HG03439 (cell line): Measurements from ENCODE around the gene AFF3.

Experiments used
- ATAC-seq: cut with Tn5 transposase; IDR thresholded peaks from one replicate; pipeline ENCODE4 v1.9.1; 2021; ENCODE audit warnings: mild to moderate bottlenecking, moderate library complexity; ENCODE audit not compliant: unreplicated experiment

AFF3 gene

GRCh38 chr2:99621774-99622173 lies 520.6 kb downstream of the AFF3 start:
- no peak for ATAC-seq

DNA sequence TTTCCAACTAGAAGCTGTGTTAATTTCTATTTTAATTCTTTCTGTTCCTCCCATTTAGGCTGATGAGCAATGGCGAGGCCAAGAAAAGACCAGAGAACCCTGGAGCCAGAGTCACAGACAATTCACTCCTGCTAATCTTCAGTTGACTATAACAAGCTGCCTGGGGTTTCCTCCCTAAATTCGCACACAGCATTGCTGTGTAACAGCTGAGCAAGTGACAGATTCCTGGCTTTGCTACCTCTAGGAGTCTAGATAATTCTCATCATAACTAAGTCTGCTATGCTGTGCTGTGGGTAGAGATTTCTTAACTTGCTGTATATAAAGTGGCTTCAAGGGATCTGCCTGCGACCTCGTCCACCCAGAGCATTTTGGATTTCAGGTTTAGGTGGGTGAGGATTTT lies 521.3 kb downstream of the AFF3 start:
- ATAC-seq = no peak

DNA sequence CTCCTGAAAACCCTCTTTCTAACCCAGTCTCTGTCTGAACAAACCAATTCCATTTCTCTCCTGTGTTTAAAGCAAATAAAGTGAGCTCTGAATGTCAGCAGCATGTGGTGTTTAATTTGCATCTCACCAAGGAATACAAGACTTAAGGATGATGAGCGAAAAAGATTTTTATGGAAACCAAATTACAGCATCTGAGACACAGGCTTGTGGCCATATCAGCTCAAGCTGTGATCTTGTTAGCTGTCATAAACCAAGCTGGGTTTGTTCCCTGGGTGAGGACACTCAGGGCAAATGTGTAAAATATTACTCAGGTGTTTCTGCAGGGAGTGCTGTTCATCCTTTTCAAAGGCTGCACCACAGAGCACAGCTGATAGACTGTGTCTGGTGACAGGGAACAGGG lies 523.2 kb downstream of the AFF3 start:
- no peak for ATAC-seq

DNA sequence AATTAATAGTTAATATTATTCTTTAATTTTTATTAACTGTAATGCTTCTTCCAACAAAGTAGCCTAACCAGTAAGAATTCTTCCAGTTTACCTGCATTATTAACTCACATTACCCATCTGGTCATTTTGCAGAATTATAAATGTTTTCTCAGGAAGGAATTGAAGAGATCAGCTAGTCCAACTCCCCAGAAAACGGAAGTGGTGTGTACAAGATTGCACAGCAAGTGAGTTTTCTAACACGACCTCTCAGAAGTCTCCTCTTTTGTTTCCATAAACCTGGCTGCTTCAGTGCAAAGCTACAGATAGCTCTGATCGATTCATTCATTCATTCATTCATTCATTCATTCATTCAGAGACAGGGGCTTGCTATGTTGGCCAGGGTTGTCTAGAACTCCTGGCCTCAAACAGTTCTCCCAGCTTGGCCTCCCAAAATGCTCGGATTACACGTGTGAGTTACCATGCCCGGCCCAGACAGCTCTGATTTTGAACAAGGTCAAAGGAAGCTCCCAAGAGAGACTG lies 523.8 kb downstream of the AFF3 start:
- ATAC-seq = no peak

DNA sequence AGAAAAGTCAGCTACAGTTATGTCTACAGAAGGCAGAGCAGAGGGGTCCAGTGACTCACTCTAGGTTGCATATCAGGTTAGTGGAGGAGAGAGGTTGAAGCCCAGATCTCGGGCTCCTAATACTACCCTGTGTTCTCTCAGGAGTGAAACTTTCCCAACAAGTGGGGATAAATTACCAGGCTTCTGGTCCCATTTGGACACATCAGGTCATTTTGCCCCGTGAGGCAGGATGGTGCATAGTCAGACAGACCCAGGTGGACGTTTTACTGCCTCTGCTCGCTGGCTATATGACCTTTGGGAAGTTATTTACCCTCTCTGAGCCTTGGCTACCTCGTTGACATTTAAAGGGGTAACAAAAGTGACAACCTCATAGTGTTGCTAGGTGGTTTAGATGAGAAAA lies 524.6 kb downstream of the AFF3 start:
- ATAC-seq = no peak

- ATAC-seq = no peak
These were observed 527.1 kb downstream of the AFF3 start for GRCh38 chr2:99615247-99615771.

DNA sequence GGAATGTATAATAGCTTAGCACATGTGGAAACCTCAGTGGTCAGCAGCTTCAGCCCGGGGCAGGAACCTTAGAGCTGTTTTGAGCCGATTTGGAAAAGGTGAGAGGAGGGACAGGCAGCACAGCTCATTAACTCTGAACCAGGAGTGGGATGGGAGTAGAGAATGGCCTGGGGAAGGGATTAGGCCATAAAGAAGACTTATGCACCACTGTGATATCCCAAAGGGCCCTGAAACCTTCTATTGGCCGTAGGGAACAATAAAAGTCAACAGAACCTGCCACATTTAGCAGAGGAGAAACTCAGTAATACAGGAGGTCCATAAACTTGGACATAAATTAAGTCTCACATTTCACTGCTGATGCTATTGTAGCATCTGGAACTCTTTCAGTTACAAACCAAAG lies 528.4 kb downstream of the AFF3 start:
- ATAC-seq = no peak

GRCh38 chr2:99611786-99612185 lies 530.6 kb downstream of the AFF3 start:
- ATAC-seq = no peak

- no peak for ATAC-seq
These were observed 531.4 kb downstream of the AFF3 start for GRCh38 chr2:99611034-99611433.

- ATAC-seq = no peak
These were observed 532.5 kb downstream of the AFF3 start for GRCh38 chr2:99609851-99610381.

GRCh38 chr2:99608861-99609260 lies 533.5 kb downstream of the AFF3 start:
- ATAC-seq = no peak

GRCh38 chr2:99607861-99608491 lies 534.4 kb downstream of the AFF3 start:
- no peak for ATAC-seq

- ATAC-seq = no peak
These were observed 534.9 kb downstream of the AFF3 start for GRCh38 chr2:99607454-99607853.

DNA sequence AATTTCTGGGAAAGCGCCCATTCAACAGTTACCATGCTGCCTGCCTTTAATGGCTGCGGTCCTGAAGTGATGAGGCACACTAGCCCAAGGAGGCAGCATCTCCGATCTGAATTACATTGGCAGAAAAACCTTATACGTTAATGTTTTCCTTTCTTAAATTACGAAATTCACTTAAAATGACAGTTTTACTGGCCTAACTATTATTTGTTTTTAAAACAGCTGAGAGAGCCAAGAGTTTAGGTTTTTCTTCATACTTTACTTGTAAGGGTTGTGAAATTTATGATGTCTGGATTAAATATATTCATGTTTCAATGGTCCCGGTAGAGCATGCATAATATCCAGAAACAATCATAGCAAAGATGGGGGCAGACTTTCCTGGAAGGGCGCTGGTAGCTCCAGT lies 537.4 kb downstream of the AFF3 start:
- no peak for ATAC-seq

DNA sequence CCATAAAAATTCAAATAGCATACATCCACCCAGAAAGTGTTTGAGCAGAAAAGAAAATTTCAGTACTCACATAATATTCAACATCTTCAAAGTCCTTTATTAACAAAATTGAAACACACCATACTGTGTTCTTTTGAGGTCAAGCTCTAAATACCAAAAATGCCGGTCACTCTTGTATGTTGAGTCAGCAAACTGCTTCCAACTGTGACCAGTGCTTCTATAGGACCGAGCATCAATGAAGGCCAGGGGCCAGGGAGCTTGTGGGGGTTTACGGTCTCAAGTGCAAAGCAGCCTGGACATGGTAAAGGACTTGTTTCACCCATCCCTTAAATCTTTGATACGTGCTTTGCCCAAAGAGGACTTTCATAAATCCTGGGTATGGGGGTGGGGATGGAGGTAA lies 539.9 kb downstream of the AFF3 start:
- ATAC-seq = no peak

DNA sequence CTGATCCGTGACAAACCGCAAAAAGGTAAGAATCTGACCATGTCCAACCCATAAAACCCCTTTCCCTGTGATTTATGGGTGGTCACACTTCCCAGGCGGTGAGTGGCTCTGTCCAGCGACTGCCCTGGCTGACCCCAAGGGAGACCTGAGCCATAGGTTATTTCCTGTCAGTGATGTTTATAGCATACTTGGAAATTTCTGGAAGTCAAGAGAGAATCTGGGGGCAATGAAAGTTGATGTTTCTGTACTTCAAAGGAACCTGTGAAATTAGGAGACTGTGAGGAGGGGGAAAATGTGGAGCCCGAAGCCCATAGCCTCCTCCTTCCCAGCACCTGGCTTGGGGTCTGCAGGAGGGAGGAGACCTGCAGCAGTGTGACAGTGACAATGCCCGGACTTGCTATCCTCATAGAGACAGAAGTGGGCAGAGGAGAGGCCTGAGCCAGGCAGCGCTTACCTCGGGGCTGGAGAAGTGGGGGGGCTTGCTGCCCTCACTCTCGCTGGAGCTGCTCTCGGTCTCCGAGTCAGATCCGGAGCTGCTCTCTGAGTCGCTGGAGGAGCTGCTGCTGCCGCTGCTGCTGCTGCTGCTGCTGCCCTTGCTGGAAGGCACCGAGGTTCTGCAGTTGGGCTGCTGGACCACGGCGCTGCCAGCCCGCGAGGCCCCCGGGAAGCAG lies 541.3 kb downstream of the AFF3 start:
- no peak for ATAC-seq

DNA sequence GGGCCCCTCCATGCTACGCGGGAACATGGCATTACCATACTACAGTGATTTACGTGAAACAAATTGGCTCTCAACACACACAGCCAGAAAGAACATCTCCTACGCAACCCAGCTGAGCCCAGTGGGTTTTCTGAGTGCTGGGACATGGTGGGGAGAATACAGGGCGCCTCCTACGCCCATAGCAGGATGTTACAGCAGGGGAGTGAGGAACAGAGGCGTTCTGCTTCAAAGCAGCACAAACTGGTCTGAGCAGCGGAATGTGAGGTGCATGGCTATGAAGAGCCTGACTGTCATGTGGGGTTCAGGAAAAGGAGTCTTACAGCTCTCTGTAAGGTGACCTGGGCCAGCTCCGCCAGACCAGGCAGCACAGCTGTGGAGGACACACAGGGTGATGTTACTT lies 543.9 kb downstream of the AFF3 start:
- ATAC-seq = no peak

DNA sequence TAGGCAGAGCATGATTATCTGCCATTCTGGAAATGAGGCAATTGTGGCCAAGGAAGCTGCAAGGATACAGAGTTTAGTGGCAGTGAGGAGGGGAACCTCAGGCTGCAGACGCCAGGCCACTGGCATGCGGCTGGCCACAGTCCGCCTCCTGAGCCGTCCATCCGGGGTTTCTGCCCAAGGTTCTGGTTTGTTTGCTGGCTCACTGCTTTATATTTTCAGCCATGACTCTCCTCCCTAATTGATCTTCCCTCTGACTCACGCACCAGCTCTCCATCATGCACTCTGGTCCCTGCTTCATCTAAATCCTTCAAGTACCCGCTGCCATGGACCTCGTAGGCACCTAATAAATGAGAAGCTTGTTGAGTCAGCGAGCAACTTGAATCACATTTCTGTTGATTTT lies 544.8 kb downstream of the AFF3 start:
- ATAC-seq = no peak

GRCh38 chr2:99595373-99595772 lies 547.0 kb downstream of the AFF3 start:
- ATAC-seq = no peak

- ATAC-seq = no peak
These were observed 548.5 kb downstream of the AFF3 start for GRCh38 chr2:99593692-99594427.

DNA sequence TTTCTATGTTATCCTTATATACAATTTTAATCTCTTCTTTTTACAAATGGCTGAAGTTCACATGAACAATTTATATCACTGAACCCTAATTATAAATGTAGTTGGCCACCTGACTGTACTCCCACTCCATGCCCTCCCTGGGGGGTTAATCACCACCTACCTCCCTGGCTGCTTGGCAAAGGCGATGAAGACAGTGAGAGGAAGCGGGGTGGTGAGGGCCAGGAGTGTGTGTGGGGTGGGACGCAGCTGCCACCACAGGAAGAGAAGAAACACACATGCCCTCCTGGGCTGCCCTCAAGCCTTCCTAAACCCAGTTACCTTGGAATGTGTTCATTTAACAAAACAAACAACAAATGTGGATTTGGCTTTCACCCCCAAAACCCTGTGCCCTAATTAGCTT lies 565.6 kb downstream of the AFF3 start:
- no peak for ATAC-seq
